GM12801 (cell line): Measurements from ENCODE around the gene ERCC1.

Source experiments
- TF ChIP-seq, protein P1 (sequence below): IDR thresholded peaks from one replicate; pipeline ENCODE4 v1.5.1; 2011; ENCODE audit warnings: control low read depth; ENCODE audit not compliant: insufficient read length; ENCODE audit errors: extremely low read depth

The ERCC1 gene

DNA sequence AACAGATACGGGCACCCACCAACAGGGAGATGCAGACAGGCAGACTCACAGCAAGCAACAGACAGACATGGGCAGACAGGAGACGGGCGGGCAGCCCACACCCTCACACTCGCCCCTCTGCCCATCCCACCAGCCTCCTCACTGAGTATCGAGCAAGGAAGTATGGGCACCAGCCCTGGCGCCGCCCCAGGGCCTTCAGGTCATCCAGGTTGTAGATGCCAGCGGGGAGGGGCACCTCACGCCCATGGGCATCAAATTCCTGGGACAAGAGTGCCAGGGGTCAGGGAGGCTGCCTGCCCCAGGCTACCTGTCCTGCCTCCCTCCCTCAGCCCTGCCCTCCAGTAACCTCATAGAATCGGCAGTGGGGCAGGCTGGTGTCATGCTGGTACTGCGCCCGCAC is 59.0 kb downstream of the ERCC1 start:
- TF ChIP-seq, protein P1, sequence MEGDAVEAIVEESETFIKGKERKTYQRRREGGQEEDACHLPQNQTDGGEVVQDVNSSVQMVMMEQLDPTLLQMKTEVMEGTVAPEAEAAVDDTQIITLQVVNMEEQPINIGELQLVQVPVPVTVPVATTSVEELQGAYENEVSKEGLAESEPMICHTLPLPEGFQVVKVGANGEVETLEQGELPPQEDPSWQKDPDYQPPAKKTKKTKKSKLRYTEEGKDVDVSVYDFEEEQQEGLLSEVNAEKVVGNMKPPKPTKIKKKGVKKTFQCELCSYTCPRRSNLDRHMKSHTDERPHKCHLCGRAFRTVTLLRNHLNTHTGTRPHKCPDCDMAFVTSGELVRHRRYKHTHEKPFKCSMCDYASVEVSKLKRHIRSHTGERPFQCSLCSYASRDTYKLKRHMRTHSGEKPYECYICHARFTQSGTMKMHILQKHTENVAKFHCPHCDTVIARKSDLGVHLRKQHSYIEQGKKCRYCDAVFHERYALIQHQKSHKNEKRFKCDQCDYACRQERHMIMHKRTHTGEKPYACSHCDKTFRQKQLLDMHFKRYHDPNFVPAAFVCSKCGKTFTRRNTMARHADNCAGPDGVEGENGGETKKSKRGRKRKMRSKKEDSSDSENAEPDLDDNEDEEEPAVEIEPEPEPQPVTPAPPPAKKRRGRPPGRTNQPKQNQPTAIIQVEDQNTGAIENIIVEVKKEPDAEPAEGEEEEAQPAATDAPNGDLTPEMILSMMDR: no peak

DNA sequence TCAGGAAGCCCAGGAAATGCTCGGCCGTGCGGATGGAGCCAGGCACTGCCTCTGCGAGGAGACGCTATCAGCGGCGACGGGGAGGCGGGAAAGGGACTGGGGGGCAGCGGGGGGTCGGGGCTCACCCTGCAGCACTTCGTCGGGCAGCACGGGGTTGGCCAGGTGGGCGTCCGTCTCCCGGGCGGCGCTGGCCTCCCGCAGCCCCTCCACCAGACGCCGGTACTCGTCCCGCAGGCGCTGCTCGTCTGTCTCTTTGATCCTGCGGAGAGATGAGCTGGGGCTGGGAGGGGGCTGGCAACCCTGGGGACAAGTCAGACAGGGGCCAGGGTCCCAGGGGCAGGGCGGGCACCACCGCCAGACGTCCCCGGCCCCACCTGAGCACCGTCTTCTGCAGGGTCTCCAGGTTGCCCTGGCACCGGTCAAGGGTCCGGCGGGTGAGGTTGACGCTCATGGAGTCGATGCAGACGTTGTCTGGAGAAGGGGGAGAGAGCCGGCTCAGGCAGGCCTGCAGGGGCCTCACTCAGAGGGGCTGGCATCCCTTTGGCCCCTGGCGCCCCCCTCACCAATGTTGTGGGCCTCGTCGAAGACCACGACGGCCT is 59.8 kb downstream of the ERCC1 start:
- TF ChIP-seq, protein P1: no peak

DNA sequence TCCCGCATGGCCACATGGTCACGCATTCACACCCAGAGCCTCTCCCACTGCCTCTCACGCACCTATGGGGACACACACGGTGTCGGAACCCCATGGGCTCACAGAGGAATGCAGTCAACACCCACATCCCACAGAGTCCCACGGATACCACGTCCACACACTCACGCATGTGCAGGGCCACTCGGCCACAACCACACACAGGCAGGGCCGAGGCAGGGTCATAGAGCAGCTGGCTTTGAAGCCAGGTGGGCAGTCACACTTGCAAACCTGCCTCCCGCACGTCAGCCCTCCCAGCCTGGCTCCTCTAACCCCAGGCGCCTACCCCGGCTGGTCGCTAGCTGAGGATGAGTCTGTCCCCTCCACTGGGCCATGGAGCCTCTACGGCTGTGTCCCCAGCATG is 61.4 kb downstream of the ERCC1 start:
- TF ChIP-seq, protein P1: no peak

DNA sequence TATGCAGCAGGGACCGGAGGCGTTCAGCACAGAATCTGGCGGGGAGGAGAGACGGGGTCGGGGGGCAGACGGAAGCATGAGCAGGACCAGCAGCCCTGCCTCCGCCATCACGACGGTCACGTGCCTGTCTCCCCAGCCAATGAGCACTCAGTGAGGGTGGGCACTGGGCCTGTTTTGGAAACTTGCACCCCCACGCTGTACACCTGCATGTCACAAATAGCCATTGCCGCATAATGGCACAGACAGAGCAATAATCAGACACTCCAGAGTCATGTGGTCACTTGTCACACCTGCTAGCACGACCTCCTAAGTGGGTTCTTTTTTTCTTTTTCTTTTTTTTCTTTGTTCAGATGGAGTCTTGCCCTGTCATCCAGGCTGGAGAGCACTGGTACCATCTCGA is 62.1 kb downstream of the ERCC1 start:
- TF ChIP-seq, protein P1: no peak

DNA sequence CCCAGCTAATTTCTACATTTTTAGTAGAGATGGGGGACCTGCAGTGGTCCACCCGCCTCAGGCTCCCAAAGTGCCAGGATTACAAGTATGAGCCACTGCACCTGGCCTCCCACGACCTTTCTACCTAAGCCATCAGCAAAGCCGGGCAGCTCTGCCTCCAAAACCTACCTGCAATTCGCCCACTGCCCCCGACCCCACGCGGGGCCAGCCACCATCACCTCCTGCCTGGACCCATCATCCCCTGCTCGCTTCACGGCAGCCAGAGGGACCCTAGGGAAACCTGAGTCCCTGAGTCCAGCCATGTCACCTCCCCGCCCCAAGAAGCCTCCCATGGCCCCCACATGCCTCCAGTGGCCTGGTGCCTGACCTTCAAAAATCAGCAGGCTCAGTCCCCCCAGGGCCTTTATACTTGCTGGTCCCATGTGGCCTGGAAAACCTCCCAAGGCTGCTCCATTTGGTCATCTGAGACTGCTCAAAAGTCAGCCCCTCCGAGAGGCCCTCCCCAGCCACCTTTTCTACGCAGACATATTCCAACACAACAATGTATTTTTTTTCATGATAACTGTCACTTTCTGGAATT is 65.4 kb downstream of the ERCC1 start:
- TF ChIP-seq, protein P1: no peak

DNA sequence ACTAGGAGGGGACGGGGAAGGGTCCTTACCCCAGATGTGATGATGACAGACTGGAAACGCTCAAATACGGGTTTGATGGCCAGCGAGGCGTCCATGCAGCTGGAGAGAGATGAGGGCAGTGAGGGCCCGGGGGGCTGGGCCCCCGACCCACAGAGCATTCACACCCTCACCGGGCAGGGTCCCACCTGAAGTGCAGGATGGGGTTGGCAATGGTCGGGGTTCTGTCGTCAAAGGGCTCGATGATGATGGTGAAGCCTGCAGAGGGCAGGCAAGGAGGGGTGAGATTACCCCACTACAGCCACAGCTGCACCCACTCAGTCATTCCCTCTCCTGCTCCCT is 66.3 kb downstream of the ERCC1 start:
- TF ChIP-seq, protein P1: no peak
